ENCODE data around the gene CHKA. TPM values are rescaled to one million over a fixed set of nuclear protein-coding genes. Genes with fewer than 3 reads are reported as not detected.

Gene CHKA
- total and polyA plus RNA-seq, 2 of the 4 experiments (the other 2 are of a cell fraction): 4.5 to 8.4 TPM

- TF ChIP-seq RFX5 (IDR thresholded peaks at IDR 0.05; ENCODE audit: low read depth, low read length) (no peak), POLR2A (IDR thresholded peaks at IDR 0.05; ENCODE audit: low read depth, low read length) (no peak), RAD21 (IDR thresholded peaks at IDR 0.05; ENCODE audit: low read length) (no peak), MAZ (IDR thresholded peaks at IDR 0.05; ENCODE audit: borderline replicate concordance, low read depth, low read length) (no peak), SMC3 (IDR thresholded peaks at IDR 0.05; ENCODE audit: low read depth, low read length) (no peak)
Observed at GRCh38 chr11:68044898-68045351, 76.3 kb downstream of the CHKA start (continued).

- POLR2A ChIA-PET (ENCODE audit: unreplicated experiment): no interaction called here
- dilution Hi-C loops (cut with HindIII; ENCODE audit: low sequenced_read_pairs, unreplicated experiment): no loop called here
Observed at GRCh38 chr11:68044145-68044813, 76.9 kb downstream of the CHKA start.

More at GRCh38 chr11:68044145-68044813, 76.9 kb downstream of the CHKA start:
- TF ChIP-seq RCOR1 (IDR thresholded peaks at IDR 0.05; ENCODE audit: insufficient replicate concordance, low read length): no peak
- TF ChIP-seq SMC3 (IDR thresholded peaks at IDR 0.05; ENCODE audit: low read depth, low read length): no peak
- no peak for TF ChIP-seq CEBPB (IDR thresholded peaks at IDR 0.05; ENCODE audit: low read depth, low read length)
- TF ChIP-seq MAFK (IDR thresholded peaks at IDR 0.05; ENCODE audit: low read depth, low read length): no peak
- TF ChIP-seq USF2 (IDR thresholded peaks at IDR 0.05; ENCODE audit: low read depth, low read length): no peak
- no peak for TF ChIP-seq MXI1 (IDR thresholded peaks at IDR 0.05; ENCODE audit: borderline replicate concordance, low read depth, low read length)
- TF ChIP-seq BHLHE40 (IDR thresholded peaks at IDR 0.05; ENCODE audit: low read depth, low read length): no peak
- TF ChIP-seq RFX5 (IDR thresholded peaks at IDR 0.05; ENCODE audit: low read depth, low read length): no peak
- TF ChIP-seq, protein P1, sequence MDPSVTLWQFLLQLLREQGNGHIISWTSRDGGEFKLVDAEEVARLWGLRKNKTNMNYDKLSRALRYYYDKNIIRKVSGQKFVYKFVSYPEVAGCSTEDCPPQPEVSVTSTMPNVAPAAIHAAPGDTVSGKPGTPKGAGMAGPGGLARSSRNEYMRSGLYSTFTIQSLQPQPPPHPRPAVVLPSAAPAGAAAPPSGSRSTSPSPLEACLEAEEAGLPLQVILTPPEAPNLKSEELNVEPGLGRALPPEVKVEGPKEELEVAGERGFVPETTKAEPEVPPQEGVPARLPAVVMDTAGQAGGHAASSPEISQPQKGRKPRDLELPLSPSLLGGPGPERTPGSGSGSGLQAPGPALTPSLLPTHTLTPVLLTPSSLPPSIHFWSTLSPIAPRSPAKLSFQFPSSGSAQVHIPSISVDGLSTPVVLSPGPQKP (IDR thresholded peaks at IDR 0.05; ENCODE audit: borderline replicate concordance, low read depth, low read length): no peak
- no peak for TF ChIP-seq POLR2A (IDR thresholded peaks at IDR 0.05; ENCODE audit: low read depth, low read length)
- TF ChIP-seq FOS (IDR thresholded peaks at IDR 0.05; ENCODE audit: low read depth, low read length): no peak
- TF ChIP-seq RAD21 (IDR thresholded peaks at IDR 0.05; ENCODE audit: low read length): no peak
- TF ChIP-seq NFE2L2 (IDR thresholded peaks at IDR 0.05; ENCODE audit: low read depth, low read length): no peak
- H3K4ac ChIP-seq (ENCODE audit: low read depth, low read length): no peak overlapping the region
- no peak overlapping the region for H3K14ac ChIP-seq (replicated peaks; ENCODE audit: low read depth, low read length)
- H3K4me3 ChIP-seq (ENCODE audit: insufficient read depth, low read depth, low read length): no peak overlapping the region
- no peak overlapping the region for H3K23ac ChIP-seq (ENCODE audit: low read depth, low read length)
- in situ Hi-C loops (cut with MboI; ENCODE audit: low sequenced_read_pairs): no loop called here
- H3K18ac ChIP-seq (ENCODE audit: low read depth, low read length): no peak overlapping the region
- H3K56ac ChIP-seq (ENCODE audit: extremely low read depth, insufficient read depth, low read length): no peak overlapping the region
- DNase-seq: no peak
- H3K79me1 ChIP-seq (ENCODE audit: low read depth in 1 of 2, low read length in 2 of 2): peaks cover 0 to 43% of the 10 kb centered on the region in 2 experiments; a peak in 3 of 4 replicates
- no peak overlapping the region for H2BK15ac ChIP-seq (ENCODE audit: low read depth, low read length)
- H4K5ac ChIP-seq (ENCODE audit: low read depth, low read length): no peak overlapping the region
- H2BK20ac ChIP-seq (ENCODE audit: low read depth, low read length): no peak overlapping the region
- H2BK120ac ChIP-seq (ENCODE audit: low read depth, low read length): no peak overlapping the region
- H3K9me3 ChIP-seq (ENCODE audit: control insufficient read depth, insufficient read depth, low read length): no peaks in the 10 kb centered on the region
- no peak overlapping the region for H2AK5ac ChIP-seq (ENCODE audit: low read depth, low read length)
- H3K36me3 ChIP-seq (ENCODE audit: control insufficient read depth, insufficient read depth, low read length): peaks cover 43% of the 10 kb centered on the region
- no peak overlapping the region for H2AK9ac ChIP-seq (replicated peaks; ENCODE audit: low read depth, low read length, poor library complexity)
- H3K4me2 ChIP-seq (ENCODE audit: low read depth, low read length): no peak overlapping the region
- no peak overlapping the region for H2BK5ac ChIP-seq (ENCODE audit: low read depth, low read length, poor library complexity, severe bottlenecking)
- H3K27ac ChIP-seq (ENCODE audit: insufficient read depth, low read length): no peak overlapping the region
- no peaks in the 10 kb centered on the region for H3K9me1 ChIP-seq (ENCODE audit: insufficient read depth, low read length)
- BruUV-seq (replicated peaks): no TSS peak
- no peak overlapping the region for H3K9ac ChIP-seq (ENCODE audit: low read depth, low read length)
- CTCF ChIA-PET: no interaction called here
- ATAC-seq (ENCODE audit: low read depth): no peak
- intact Hi-C loops (cut with micrococcal nuclease): no loop called here
- H4K8ac ChIP-seq (ENCODE audit: low read depth in 2 of 2, low read length in 2 of 2): no peak overlapping the region
- H4K91ac ChIP-seq (ENCODE audit: insufficient read depth, low read depth, low read length): no peak overlapping the region
- peaks cover 17% of the 10 kb centered on the region for H3K4me1 ChIP-seq (ENCODE audit: control insufficient read depth, insufficient read depth, low read length)
- no peaks in the 10 kb centered on the region; the same call in none of the 2 replicates for H4K20me1 ChIP-seq (ENCODE audit: insufficient read depth, low read length)
- WGBS, 2 experiments (ENCODE audit: extremely low coverage in 2 of 2, insufficient read length in 1 of 2): 86% methylated on average over 22 of the region's 24 CpGs; no CpG with 5 or more reads in 1 of the 2 experiments
- no peaks in the 10 kb centered on the region for H3K27me3 ChIP-seq (ENCODE audit: control insufficient read depth, insufficient read depth, low read length)
- H2AFZ ChIP-seq (replicated peaks; ENCODE audit: low read length, poor library complexity): no peak overlapping the region

All from IMR-90 (cell line).